Activated effector memory CD4-positive, alpha-beta T cell treated with Interleukin-2 at 50 U/mL for 16 hours (primary cell): ENCODE results near the gene ZNF775.

Source experiments
- DNase-seq: peaks from one replicate; pipeline ENCODE4 v3.0.0-alpha.2; 2020

The ZNF775 gene

DNA sequence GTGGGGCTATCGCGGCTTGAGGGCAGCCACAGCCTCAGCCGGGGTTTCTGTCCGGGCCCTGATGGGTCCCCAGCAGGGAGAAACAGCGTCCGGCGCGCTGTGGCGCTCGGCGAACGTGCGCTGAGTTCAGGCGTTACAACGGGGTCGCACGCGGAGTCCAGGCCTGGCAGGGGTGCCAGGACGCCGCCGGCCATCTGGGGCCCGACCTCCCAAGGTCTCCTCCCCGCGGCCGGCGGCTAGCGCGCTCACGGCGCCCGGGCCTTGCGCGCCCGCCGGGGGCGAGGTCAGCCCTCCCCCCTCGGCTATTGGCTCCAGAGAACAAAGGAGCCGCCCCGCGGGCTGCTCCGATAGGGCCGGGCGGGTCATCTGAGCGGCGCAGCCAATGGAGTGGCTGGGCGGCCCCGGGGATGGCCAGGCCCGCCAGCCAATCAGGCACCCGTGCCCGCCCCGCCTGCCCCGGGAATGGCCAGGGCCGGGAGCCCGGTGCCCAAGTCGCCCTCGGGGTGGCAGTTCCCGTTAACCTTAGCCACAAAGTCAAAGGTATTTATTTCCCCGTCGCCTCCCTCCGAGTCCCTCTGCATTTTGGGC is at the start of gene ZNF775:
Gene ZNF775, plus strand, starts transcription at position 478 of the 588 bp plus-strand sequence. CDS start 9,141 bp downstream, outside the sequence.
- peak; percentile 87 for DNase-seq

DNA sequence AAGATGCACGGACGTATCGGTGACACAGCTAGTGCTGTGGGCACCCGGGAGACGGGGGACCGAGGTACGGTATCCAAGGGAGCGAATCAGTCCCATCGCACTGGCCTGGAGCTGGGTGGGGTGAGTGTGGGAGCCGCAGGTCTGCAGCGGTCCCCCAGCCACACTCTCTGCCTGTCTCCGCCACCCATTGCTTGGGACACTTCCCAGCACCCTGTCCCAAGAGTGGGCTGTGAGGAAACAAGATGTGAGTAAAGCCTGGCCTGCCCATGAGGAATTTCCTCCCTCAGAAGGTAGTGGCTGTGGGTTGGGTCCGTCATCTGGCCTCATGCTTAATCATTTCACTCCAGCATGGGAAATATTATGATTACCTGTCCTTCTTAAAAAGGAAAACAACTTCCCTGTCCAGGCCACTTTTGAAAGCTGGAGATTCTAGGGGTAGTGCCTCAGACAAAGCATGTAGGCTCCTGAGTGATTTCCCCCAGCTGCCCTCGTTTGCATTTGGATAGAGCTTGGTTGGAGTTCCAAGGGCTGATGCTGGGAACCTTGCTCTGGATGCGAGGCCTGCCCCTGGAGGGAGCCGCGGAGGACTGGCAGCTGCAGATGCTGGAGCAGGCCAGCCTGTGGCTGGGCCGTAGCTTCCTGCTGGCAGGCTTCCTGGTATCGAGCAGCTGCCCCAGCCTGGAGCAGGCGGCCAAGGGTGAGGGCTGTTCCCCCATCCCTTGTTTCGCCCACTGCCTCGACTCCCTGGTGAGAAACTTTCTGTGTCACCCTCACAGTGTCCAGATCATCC is 49.6 kb upstream of the ZNF775 start:
- DNase-seq, result no peak

DNA sequence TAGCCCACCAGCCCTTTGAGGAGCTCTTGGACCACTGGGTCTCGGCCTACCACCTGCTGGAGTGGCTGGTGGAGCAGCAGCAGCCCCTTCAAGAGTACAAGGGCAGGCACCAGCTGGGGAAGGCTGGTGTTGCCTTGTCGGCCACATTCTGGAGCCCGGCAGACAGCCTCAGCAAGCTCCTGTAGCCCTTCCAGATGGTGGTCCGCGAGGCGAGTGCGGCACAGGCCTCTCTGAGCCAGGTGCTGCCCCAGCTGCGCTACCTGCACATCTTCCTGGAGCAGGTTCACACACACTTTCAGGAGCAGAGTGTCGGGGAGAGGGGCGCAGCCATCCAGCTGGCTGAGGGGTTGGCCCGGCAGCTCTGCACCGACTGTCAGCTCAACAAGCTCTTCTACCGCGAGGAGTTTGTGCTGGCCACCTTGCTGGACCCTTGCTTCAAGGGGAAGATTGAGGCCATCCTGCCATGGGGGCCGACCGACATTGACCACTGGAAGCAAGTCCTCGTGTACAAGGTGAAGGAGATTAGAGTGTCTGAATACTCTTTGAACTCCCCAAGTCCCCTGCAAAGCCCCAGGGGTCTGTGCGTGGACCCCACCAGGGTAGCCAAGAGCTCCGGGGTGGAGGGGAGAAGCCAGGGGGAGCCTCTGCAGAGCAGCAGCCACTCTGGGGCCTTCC is 48.8 kb upstream of the ZNF775 start:
- DNase-seq, result no peak

DNA sequence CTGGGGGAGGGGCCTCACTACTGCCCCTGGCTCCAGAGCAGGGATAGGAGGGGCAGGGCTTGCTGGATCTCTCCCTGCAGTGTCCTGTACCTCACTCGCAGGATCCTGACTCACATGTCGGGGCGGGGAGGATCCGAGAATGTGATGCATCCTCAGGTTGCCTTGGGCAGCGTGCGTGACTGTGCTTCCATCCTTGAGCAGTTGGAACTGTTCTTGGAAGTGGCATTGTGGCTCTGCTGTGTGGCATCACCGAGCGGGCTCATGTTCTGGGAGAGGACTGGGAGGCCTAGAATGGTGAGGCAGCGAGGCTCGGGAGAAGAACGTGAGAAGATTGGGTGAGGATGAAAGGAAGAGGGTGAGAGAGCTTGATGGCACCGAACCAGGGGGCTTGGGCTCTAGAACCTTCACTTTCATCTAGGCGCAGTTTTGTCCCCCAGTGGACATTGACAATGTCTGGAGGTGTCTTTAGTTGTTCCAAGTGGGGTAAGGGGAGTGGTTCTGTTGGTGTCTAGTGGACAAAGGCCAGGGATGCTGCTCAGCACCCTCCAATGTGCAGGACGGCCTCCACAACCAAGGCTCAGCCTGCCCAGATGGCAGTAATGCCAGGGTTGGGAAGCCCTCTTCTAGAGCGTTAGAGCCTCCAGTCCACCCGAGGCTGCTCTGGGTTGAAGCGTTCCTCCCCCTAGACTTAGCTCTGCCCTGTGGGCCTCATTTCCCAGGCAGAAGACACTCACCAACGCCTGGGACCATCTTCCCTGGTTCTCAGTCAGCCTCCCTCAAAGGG is 46.1 kb upstream of the ZNF775 start:
- DNase-seq, result no peak

DNA sequence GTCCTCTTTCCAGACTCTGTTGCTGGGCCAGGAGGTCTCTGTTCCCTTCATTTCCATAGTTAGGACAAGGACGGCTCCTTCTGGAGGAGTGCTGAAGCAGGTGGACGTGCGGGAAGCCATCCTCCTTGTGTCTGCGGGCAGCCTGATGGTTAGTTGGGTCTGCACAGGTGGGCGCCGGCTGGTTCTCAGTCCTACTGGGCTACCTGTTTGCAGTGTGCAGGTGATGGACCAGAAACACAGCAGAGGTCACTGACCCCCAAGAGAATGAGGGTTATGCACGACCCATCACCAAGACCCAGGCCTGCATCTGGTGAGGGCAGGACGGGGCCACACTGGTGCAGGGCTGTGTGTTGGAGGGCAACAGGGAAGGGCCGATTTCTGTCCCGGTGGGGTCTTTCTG is 45.5 kb upstream of the ZNF775 start:
- DNase-seq, result no peak

DNA sequence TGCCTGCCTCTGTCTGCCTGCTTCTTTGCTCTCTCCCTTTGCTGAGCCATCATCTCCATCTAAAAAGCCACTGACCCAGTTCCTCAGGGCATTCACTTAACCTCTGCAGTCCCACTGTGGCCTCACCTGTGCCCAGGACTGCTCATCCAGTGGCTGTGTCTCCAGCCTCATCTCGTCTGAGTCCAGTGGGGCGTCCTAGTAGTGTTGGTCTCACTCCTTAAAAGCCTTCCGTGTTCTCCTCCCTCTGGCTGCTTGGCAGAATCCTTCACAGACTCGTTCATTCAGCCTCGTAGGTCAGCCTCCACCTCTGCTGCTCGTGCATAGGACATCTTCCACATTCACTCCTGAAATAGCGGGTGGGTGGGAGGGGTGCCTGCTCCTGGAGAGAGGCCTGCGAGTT is 45.0 kb upstream of the ZNF775 start:
- DNase-seq, result no peak

DNA sequence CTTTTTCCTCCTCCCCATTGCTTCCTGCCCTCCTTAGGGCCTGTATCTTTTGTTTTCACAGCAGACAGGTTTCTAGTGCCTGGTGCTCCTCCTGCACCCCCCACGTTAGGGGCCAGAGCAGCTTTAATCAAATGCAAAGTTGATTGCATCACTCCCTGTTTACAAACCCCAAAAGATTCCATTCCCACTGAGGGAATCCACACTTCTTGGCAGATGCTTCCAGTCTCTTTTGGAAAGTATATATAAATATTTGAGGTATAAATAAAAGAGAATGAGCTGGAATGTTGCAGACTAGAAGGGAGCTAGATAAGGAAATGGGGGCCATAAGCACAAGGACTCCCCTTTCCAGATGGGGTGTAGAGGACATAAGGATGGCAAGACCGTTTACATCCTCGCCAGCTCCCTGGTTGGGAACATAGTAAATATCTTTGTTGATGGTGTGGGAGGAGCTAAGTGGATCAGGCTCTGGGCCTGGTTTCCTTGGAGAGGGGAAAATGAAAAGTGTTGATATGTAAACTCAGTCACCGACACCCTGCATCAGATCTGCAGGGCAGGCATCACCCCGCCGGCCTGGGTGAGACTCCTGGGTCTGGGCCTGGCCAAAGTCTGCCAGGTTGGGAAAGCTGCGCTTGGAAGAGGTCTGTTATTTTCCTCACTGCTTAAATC is 43.9 kb upstream of the ZNF775 start:
- DNase-seq, result no peak

- no peak for DNase-seq
Measured at GRCh38 chr7:150335774-150336112, 43.4 kb upstream of the ZNF775 start.

- DNase-seq, result no peak
Measured at GRCh38 chr7:150336746-150337145, 42.4 kb upstream of the ZNF775 start.

- DNase-seq, result no peak
Measured at GRCh38 chr7:150337179-150337578, 42.0 kb upstream of the ZNF775 start.

GRCh38 chr7:150337659-150338081 is 41.5 kb upstream of the ZNF775 start:
- no peak for DNase-seq

- no peak for DNase-seq
Measured at GRCh38 chr7:150338166-150338829, 40.8 kb upstream of the ZNF775 start.

- no peak for DNase-seq
Measured at GRCh38 chr7:150339409-150339809, 39.7 kb upstream of the ZNF775 start.

DNA sequence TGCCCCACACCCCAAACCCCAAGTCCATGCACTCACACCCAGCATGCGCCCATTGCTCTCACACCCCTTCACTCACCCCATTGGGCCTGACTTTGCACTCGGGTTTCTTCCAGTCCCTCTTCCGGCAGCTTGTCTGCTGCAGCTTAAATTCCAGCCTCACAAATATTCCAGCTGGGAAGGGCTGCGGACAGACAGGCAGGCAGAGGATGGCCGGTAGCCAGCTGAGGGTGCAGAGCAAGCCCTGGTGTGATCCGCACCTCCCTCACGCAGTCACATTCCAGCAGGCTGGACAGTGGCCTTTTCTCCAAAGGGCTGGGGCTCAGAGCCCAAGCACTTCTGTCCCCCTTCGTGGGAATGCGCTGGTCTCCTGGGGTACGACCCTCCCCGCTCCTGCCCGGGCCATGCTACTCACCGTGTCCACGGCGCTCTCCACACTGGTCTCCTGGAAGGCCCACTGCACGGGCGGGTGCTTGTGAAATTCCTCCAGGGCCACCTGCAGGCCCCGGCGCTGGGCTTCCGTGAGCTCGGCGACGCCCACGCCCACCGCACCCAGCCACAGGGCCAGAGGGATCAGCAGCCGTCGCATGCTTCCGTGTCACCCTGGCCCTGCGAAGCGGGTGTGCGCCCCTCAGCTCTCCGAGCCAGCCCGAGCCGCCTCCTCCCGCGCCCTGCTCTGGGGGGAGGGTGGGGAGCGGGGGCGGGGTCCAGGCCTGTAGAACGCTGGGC is 38.9 kb upstream of the ZNF775 start:
- no peak for DNase-seq

- no peak for DNase-seq
Measured at GRCh38 chr7:150340875-150341262, 38.3 kb upstream of the ZNF775 start.

DNA sequence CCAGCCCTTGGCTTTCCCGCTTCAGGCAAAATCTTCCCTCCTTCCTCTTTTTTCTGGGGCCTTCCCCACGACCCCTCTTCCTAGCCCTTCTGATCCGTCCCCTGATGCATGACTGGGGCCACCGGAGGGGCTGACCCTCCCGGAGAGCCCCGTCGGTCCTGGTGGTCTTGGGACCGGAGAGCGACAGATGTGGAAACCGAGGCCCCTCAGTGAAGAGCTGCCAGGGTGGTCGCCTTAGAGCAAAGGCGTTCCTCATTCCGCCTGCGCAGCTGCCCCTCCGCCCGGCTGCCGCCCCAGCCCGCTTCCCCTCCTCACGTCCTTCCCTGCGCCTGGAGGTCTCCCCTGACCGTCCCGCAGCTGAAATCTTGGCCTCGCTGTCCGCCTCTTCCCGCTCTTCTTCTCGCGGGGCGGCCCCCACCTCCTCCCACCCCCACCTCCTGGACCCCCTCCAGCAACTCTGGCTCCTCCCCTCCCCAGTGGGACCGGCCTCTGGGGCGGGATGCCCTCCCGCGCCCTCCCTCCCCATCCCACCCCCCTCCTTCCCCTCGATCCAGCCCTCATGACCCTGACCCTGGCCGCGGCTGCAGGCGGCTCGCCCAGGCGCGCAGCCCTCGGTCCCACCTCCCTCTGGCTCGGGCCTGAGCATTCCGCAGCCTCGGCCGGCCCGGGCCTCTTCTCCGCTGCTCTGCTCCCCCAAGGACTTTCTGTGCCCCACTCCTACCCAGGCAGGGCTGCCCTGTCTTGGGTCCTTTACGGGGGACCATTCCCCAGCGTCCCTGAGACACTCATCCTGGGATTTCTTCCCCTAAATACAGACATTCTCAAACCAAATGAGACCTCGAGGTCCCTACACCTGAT is 37.6 kb upstream of the ZNF775 start, which contains the start of gene RARRES2:
Gene RARRES2, minus strand, starts transcription at position 367 of the 858 bp plus-strand sequence. CDS start 1,020 bp downstream, outside the sequence.
- no peak for DNase-seq

- no peak for DNase-seq
Measured at GRCh38 chr7:150342121-150342408, 37.1 kb upstream of the ZNF775 start.

DNA sequence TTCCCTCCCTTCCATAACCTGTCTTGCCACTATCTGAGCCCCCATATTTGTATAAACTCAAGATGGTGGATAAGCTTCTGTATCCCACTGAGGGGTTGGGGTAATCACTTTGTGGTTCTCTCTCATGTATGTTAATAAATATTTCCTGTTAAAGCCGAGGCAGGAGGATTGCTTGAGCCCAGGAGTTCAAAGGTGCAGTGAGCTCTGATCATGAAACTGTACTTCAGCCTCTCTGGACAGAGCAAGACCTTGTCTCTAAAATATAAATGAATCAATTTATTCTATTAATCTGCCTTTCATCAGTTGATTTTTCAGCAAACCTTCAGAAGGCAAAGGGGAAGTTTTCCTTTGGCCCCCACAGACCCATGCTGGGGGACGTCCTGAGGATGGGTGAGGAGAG is 35.9 kb upstream of the ZNF775 start:
- no peak for DNase-seq

DNA sequence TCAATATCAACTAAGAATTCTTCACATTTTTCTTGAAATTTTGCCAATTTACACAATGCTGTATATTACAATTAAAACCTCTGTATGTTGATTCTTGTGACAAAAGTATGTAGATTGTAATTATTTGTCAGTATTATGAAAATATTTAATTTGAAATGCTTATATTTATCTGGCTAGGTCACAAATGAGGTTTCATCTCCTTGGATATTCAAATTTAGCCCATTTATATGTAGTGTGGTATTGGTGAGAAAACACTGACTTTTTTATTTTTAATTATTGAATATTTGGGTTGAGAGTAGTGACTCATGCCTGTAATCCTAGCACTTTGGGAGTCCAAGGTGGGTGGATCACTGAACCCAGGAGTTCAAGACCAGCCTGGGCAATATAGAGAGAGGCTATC is 34.8 kb upstream of the ZNF775 start:
- no peak for DNase-seq

DNA sequence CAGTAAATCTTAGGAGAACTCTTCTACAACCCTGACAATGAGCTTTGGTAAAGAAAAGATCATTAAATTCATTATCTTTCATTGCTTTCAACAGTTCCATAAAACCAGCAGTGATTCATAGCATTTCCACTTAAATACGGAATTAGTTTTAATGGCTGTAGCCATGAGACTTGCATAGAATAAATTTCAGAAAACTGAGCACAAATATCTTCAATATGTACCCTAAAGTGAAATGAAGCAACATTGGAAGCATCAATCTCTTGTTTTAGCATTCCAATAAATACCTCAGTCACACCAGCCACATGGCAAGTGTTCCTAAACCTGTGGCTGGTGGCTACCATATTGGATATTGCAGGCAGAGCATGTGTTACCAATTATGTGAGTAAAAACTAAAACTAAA is 34.1 kb upstream of the ZNF775 start:
- no peak for DNase-seq

- no peak for DNase-seq
Measured at GRCh38 chr7:150346922-150347321, 32.2 kb upstream of the ZNF775 start.
